ENCODE measurements around the gene HCAR2.
"Not testable (repeated sequence)": the region's sequence is repeated elsewhere in the genome, so short reads cannot be mapped to it uniquely, and the experiment has no call there.

HCAR2 gene

DNA sequence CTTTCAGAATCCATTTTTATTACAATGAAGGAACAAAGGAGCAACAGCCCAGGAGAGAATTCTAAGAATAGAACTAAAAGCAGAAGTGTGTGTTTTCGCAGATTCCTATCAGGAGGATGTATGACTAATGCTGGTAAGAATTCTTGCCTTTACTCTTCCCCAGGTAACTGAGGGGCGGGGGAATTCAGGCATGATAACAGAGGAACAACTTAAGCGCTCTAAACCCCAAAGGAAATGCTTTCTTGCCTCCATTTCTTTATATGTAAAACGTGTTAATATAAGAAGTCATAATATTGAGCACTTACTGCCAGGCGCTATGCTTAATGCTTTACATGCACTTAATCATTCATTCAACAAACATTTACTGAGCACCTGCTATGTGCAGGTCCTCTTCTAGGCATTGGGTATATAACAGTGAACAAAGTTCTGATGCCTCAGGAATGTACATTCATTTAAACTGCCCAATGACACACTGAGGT lies 23.0 kb upstream of the HCAR2 start:
- TF ChIP-seq, protein P1, sequence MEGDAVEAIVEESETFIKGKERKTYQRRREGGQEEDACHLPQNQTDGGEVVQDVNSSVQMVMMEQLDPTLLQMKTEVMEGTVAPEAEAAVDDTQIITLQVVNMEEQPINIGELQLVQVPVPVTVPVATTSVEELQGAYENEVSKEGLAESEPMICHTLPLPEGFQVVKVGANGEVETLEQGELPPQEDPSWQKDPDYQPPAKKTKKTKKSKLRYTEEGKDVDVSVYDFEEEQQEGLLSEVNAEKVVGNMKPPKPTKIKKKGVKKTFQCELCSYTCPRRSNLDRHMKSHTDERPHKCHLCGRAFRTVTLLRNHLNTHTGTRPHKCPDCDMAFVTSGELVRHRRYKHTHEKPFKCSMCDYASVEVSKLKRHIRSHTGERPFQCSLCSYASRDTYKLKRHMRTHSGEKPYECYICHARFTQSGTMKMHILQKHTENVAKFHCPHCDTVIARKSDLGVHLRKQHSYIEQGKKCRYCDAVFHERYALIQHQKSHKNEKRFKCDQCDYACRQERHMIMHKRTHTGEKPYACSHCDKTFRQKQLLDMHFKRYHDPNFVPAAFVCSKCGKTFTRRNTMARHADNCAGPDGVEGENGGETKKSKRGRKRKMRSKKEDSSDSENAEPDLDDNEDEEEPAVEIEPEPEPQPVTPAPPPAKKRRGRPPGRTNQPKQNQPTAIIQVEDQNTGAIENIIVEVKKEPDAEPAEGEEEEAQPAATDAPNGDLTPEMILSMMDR (IDR thresholded peaks at IDR 0.05; ENCODE audit: low read depth, low read length, missing control alignments), result no peak
- no peak for DNase-seq (ENCODE audit: extremely low read depth, low read depth)
- H3K4me3 ChIP-seq (replicated peaks; ENCODE audit: low read depth, low read length), result no peak overlapping the region

DNA sequence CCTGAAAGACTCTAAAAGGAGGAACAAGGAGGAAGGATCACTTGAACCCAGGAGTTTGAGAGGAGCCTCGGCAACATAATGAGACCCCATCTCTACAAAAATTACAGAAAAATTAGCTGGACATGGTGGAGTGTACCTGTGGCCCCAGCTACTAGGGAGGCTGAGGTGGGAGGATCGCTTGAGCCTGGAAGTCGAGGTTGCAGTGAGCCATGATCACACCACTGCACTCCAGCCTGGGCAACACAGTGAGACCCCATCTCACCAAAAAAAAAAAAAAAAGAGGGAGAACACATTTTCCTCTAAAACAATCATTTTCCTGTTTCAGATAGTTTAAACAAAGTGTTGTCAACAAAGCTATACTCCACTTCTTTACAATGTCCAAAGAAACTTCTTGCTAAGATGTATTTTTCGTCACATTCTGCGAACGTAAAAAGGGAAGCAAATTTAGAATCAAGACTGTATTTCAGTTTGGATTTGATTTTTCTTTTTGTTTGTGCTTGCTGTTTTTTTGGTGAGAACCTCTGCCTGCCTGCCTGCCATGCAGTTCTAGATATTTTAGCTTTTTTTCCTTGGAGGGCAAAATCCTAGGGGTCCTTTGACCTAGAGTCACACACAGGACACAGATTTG lies 22.4 kb upstream of the HCAR2 start:
- TF ChIP-seq, protein P1 (IDR thresholded peaks at IDR 0.05; ENCODE audit: low read depth, low read length, missing control alignments), result no peak
- DNase-seq (ENCODE audit: extremely low read depth, low read depth), result no peak
- H3K4me3 ChIP-seq (replicated peaks; ENCODE audit: low read depth, low read length), result no peak overlapping the region

DNA sequence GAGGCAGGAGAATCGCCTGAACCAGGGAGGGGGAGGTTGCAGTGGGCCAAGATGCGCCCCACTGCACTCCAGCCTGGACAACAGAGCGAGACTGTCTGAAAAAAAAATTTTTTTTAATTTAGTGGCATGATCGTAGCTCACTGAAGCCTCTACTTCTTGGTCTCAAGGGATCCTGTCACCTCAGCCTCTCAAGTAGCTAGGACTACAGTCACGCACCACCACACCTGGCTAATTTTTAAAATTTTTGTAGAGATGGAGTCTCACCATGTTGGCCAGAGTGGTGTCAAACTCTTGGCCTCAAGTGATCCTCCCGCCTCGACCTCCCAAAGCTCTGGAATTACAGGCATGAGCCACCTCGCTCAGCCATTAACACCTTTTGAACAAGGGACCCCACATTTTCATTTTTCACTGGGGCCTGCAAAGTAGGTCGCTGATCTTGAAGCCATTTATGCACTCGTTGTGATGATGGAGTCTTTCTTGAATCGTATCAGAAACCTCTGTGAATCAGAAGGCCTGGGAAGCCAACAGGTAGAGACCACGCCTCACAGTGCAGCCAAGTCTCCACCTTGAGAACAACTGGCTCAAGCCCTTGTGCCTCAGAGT lies 21.6 kb upstream of the HCAR2 start:
- TF ChIP-seq, protein P1 (IDR thresholded peaks at IDR 0.05; ENCODE audit: low read depth, low read length, missing control alignments), result no peak
- no peak overlapping the region for H3K4me3 ChIP-seq (replicated peaks; ENCODE audit: low read depth, low read length)
- no peak for DNase-seq (ENCODE audit: extremely low read depth, low read depth)

DNA sequence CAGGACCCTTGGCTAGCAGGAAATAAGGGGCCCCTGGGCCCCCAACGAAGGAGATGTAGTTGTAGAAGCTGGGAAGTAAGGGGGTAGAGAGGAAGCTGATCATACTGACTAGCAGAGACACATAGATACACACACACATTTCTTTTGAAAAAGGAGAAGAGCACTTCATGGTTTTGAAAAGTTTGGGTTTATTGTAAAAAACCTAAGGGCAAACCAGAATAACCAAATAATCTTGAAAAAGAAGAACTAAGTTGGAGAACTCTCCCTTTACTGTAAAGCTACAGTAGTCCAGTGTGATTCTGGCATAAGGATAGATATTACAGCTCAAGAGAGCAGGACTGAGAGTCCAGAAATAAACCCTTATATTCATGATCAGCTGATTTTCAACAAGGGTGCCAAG lies 19.2 kb upstream of the HCAR2 start:
- H3K4me3 ChIP-seq (replicated peaks; ENCODE audit: low read depth, low read length), result no peak overlapping the region
- DNase-seq (ENCODE audit: extremely low read depth, low read depth), result no peak
- TF ChIP-seq, protein P1 (IDR thresholded peaks at IDR 0.05; ENCODE audit: low read depth, low read length, missing control alignments), result no peak

DNA sequence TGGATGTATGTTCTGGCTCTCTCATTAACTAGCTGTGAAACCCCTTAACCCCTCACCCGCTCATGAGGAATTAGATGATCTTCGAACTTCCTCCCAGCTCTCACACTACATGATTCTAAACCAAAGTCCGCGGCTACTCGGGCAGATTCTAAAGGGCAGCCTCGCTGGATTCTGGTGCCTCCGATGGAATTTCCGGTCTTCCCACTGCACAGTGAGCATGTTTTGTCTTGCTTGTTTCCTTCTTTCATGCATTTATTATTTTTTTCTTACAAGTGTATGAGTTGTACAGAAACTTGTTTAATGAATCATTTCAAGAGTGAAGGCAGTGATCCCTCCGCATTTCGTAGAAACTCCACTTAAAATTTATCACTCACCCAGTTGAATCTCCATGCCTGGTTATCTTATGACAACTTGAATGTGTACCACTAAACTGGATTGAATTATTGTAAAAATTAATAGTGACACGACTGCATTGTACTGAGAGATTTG lies 17.9 kb upstream of the HCAR2 start:
- DNase-seq (ENCODE audit: extremely low read depth, low read depth), result no peak
- TF ChIP-seq, protein P1 (IDR thresholded peaks at IDR 0.05; ENCODE audit: low read depth, low read length, missing control alignments), result no peak
- H3K4me3 ChIP-seq (replicated peaks; ENCODE audit: low read depth, low read length), result no peak overlapping the region

DNA sequence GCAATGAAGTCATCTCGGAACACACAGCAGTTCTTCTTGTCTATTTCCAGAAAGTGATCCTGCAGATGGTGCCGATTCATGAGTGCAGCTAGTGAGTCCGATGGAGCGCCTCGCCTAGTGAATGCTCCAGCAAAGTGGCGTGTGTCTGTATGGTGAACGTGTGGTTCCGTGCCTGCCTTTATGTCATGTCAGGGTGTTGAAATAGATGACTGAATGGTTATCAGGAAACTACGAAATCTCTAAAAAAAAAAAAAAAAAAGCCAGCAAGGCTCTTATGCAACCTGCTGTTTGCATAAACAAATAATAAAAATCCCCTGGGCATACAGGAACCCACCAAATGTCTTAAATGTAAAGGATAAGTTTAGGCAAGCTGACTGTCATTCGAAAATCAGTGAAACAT lies 13.5 kb upstream of the HCAR2 start, which contains the start of gene HCAR3:
Gene HCAR3 (minus strand): TSS at position 154 of the 400 bp plus-strand sequence. CDS start 74 bp downstream, at position 80.
- not testable (repeated sequence) for DNase-seq (ENCODE audit: extremely low read depth, low read depth); H3K4me3 ChIP-seq (replicated peaks; ENCODE audit: low read depth, low read length)

DNA sequence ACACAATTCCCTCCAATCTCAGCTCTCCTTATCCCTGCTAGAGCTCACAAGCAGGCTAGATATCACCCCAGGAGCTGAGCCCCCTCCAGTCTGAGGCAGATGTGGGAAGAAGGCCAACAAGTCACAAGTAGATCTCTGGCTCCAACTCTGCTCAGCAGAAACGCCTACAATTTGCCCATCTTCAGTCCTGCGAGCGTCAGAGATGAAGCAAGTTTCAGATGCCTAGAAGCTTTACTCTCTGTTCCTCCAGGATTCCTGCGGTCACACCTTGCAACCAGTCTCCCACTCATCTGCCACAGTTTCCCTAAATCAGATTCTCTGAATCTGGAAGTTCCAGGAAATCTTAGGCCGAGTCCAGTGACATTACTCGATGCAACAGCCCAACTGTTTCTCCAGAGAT lies 12.1 kb upstream of the HCAR2 start:
- not testable (repeated sequence) for H3K4me3 ChIP-seq (replicated peaks; ENCODE audit: low read depth, low read length); DNase-seq (ENCODE audit: extremely low read depth, low read depth)

DNA sequence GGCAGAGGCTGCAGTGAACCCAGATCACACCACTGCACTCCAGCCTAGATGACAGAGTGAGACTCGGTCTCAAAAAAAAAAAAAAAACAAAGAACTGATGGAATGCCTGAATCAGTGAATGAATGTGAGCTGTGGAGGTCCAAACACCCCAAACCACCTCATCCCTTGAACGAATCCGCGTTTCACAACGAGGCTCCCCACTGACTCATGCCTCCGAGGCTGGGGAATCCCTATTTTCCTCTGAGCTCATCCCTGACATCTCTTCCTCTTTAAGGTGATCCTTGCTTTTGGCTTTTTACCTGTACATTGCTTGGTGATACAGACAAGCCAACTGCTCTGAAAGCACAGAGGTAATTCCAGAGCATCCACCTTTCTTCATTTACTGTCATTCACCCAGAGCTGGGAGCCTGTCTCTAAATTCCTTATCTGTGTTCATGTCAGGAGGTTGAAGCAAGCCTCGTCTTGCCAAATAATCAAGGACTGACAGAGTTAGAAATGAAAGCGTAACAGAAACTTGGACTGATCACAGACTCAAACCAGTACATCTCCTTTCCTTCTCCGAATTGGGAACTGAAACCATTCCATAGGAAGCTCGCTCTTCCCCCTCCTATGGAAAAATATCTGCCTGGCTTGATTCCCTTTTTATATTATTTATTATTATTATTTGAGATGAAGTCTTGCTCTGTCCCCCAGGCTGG lies 10.5 kb upstream of the HCAR2 start:
- H3K4me3 ChIP-seq (replicated peaks; ENCODE audit: low read depth, low read length); DNase-seq (ENCODE audit: extremely low read depth, low read depth): not testable (repeated sequence)

DNA sequence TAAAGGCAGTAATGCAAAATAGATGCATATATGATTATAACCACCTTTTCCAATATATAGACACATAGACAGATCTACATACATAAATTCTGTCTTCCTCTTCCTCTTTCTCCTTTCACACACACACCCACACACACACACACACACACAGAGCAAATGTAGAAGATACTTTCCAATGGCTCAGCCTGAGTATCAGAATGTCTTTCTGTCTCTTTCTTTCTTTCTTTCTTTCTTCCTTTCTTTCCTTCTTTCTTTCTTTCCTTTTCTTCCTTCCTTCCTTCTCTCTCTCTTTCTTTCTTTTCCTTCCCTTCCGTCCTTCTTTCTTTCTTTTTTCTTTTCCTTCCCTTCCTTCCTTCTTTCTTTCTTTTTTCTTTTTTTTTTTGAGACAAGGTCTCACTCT lies 8.1 kb upstream of the HCAR2 start:
- not testable (repeated sequence) for H3K4me3 ChIP-seq (replicated peaks; ENCODE audit: low read depth, low read length); DNase-seq (ENCODE audit: extremely low read depth, low read depth)

DNA sequence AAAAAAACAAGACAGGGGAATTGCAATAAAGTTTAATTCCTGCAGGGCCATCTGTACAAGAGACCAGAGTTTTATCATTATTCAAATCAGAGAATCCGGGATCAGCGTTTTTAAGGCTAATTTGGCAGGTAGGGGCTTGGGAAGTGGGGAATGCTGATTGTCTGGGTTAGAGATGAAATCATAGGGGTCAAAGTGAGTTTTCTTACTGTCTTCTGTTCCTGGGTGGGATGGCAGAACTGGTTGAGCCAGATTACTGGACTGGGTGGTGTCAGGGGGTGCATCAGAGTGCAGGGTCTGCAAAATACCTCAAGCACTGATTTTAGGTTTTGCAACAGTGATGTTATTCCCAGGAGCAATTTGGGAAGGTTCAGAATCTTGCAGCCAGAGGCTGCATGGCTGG lies 7.2 kb upstream of the HCAR2 start:
- not testable (repeated sequence) for DNase-seq (ENCODE audit: extremely low read depth, low read depth); H3K4me3 ChIP-seq (replicated peaks; ENCODE audit: low read depth, low read length)

DNA sequence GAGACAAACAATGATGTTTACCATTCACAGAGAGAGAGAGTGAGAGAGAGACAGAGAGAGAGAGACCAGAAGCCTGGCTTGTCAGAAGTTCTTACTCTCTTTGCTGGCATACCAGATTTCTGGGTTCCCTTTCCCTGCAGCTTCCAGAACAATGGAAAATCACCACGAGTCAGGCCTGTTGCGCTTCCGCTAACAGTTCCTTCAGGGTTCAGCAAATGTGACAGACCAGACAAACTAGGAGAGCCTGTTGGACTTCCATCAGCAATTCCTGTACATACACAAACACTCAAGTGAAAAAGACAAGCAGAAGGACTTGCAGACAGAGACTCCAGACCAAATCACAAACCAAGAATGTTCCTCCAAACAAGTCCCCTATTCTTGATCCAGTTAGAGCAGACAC lies 6.1 kb upstream of the HCAR2 start:
- not testable (repeated sequence) for DNase-seq (ENCODE audit: extremely low read depth, low read depth); H3K4me3 ChIP-seq (replicated peaks; ENCODE audit: low read depth, low read length)

DNA sequence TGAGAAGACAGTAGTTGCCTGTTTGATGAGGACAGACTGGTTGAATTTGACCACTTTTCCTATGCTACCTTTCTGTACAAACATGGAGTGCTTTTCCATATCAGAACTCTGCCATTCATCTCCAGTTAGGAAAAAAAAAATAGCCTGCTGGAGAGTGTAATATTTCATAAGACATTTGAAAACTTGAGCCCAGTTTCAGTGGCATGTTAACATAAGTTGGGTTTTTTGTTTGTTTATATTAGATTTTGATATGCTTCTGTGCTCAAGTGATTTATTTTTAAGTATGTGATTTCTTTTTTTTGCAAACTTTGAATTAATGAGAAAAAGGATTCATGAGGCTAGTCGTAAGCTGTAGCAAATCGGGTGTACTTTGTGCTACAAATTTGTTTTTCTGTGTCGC lies 684 bp upstream of the HCAR2 start:
- H3K4me3 ChIP-seq (replicated peaks; ENCODE audit: low read depth, low read length); DNase-seq (ENCODE audit: extremely low read depth, low read depth): not testable (repeated sequence)
